DMS79 (cell line): Measurements from ENCODE around the gene DIAPH2.

Experiments used
- DNase-seq: peaks from one replicate; lab custom pipeline; 2025; lab: John Stamatoyannopoulos, UW

Gene DIAPH2

DNA sequence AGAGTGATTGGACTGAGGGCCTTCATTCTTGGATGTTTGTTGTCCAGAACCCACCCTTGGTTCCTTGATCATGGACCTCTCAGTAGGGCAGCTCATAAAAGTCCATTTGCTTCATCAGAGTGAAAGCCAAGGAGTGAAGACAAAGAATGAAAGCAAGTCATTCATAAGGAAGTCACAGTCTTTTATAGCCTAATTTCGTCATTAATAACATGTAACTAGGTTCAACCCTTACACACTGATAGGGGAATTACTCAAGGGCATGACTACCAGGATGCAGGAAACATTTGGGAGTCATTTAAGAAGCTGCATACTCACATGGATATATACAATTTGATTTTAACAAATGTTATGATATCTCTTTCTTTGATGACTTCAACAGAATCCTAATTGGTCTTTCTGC, 294.3 kb downstream of the DIAPH2 start:
- no peak for DNase-seq

DNA sequence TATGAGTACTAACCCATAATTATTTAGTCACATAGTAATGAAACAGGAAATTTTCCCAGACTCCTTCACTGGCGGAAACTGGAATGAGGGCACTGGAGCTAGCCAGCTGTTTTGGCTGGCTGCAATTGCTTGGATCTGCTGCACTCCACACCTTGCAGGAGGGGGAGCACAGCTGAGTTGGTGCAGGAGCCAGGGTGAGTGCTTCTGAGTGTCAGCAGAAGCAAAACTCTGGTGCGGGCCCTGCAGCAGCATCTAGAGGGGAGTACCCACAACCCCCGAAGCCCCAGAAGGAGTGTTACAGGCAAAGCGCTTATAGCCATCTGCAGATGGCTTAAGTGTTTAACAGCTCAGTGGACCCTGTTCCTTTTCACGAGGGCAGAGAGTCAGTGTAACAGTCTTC, 295.1 kb downstream of the DIAPH2 start:
- DNase-seq: no peak

DNA sequence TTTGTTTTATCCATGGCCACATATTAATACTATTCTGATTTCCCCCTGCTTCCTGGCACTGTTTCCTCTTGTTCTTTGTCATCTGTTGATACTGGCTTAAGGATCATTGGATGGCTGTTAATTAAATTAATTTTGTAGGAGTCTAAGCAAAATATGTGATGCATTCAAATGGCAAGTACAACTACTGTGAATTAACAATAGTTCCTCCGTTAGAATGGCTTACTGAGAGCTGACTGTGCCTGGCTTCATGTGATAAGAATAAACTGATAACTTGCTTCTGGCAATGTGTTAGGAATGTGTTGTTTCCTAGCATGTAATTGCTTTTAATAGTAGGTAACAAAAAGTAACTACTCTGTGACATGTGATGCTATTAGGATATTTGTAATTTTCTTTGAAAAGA, 297.5 kb downstream of the DIAPH2 start:
- no peak for DNase-seq

DNA sequence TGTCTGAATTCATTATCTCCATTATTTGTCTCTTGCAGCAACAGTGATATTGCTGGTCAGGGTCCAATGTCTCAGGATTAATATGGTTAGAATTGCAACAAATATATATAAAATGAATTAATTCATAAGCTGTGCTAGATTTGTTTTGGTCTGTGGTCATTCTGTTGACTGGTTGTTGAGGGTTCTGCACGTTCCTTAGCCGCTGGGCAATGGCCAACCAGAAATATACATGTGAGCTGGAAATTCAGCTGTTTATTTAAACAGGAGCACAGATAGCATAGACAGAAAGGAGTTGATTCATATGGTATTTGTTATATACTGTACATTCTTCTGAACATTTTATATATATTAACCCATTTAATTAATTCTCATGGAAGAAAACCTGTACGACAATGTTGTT, 299.9 kb downstream of the DIAPH2 start:
- DNase-seq: no peak

DNA sequence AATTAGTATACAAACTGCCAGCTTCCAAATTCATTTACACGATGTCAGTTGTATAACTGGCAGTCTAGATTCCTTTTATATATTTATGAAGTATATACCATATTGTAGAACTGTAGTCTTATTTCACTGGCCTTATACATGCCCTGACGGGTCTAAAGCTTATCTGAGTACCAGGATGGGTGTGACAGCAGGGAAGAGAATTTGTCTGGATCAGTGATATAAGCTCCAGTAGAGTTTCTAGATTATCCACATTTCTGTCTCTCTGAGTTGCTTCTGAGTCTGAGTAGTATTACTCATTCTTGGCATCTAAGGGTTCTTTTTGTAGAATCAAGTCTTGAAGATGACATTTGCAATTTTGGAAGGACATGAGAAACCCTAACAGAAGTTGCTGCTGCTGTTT, 300.4 kb downstream of the DIAPH2 start:
- DNase-seq: no peak

DNA sequence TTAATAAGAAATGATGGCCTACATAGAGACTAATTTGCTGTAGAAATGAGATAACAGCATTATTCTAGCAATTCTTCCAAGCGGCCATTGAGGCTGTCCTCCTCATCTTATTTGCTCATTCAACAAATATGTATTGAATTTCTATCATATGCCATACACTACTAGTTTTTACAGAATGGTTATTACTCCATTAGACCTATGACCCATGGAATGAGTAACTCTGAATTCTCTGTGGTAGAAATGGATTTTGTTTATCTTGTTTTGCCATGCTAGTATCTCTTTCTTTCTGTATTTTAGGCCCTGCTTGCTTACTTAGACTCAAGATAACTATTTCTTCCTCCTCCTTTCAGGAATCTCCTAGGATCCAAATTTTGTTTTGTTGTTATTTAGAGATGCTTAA, 302.6 kb downstream of the DIAPH2 start:
- no peak for DNase-seq

DNA sequence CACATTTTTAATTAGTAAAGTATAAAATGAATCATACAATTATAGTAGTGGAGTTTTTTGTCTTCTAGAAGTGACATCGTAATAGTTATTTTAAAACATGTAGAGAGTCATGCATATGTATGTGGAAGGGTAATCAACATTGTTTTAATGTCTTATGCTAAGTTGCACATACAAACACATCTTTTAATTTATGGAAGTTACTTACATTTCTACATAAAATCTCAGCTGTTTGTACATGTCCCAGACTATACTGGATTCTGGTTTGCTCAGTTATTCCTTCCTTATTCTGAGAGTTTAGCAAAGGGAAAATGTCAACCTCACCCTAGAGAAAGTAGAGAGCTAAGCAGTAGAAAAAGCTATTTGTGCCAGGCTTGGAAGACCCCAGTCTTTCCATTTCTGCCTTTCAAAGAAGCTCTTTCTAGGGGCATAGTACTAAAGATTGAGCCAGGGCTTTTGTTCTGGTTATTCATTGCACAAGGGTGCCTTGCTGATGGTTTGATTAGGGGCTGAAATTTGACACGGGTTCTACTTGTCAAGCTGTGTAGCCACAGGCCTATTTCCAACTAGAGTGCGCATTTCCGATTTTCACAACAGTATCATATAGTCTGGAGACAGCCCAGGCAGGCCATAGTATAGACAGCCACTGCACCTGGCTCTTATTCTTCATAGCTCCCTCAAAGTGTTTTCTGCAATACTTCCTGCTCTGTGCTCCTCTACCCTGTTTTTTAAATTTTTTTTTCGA, 305.4 kb downstream of the DIAPH2 start:
- no peak for DNase-seq

DNA sequence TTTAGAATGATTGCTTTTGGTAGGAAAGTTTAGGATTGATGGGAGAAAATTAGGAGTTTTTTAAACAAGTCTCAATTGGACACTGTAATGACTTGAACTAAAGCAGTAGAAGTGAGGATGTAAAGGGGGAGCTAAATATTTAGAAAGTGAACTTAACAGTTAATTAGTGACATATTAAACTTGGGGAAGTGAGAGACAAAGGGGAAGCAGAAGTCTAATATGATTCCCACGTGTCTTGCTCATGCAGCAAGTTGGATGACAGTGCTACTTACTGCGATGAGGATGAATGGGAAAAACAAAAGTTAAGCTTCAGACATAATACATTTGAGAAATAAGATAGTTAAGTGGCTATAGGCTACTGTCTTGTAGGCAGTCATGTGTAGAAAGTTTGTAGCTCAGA, 309.5 kb downstream of the DIAPH2 start:
- DNase-seq: no peak

DNA sequence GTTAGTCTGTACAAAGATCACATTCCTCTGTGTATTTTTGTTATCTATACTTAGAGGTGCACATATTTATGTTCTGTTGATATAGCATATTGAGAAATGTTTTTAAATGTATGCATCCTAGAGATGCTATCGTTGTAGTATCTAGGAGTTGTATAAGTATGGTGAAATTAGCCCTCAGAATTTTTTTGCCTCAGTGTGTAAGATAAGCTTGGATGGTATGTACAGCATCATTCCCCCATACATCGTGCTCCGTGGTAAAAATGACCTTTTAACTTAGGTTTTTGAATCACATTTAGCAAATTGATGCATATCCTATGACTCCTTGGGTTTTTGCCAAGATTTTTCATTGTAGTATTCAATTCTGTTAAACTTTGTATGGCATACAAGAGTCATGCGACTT, 312.6 kb downstream of the DIAPH2 start:
- DNase-seq: no peak

DNA sequence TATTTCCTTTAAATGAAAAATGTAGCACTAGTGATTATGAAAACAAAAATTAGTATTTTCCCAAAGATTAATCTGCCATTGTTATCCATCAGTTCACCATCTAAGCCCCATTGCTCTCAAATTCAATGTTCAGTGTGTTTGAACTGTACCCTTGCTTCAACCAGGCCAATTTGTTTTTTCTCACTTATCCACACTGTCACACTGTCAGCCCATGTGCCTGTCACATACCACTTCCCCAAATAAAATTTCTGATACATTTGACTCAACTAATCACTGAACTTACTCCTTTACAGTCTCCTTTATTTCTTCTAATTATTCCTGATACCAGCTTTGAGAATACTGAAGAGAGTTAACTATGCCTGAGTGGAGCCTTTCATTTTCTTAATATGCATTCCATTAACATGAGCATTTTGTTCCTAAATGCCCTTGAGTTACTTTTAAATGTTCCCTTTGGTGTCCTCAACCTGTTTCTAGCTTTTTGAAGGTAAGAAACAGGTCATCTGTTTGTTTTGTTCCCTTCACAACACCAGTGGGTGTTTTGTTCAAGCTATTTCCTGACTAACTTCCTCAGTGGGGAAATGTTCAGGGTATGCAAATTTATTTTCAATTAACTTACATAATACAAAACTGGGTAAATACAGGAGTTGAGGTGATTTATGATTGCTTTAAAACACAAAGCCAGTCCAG, 316.2 kb downstream of the DIAPH2 start:
- DNase-seq: no peak

DNA sequence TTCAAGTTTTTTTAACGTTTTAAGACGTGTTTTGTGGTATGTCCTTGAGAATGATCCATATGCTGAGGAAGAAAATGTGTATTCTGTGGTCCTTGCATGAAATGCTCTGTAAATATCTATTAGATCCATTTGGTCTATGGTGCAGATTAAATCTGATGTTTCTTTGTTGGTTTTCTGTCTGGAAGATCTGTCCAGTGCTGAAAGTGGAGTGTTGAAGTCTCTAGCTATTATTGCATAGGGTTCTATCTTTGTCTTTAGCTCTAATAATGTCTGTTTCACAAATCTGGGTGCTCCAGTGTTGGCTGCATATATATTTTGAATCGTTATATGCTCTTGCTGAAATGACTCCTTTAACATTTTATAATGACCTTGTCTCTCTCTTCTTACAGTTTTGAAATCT, 321.5 kb downstream of the DIAPH2 start:
- no peak for DNase-seq

DNA sequence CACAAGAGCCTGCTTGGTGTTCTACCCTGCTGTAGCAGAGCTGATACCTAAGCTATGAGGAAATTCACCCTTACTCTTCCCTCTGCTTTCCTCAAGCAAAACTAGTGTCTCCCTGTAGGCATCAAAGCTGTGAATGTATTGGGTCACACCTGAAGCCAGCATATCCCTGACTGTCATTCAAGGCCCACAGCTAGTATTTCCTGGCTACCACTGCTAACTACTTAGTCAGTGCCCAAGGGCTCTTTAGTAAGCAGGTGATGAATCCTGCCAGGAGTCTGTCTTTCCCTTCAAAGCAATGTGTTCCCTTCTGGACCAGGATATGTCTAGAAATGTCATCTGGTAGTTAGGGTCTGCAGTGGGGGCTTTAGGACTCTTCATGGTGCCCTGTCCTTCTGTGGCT, 324.7 kb downstream of the DIAPH2 start:
- no peak for DNase-seq

DNA sequence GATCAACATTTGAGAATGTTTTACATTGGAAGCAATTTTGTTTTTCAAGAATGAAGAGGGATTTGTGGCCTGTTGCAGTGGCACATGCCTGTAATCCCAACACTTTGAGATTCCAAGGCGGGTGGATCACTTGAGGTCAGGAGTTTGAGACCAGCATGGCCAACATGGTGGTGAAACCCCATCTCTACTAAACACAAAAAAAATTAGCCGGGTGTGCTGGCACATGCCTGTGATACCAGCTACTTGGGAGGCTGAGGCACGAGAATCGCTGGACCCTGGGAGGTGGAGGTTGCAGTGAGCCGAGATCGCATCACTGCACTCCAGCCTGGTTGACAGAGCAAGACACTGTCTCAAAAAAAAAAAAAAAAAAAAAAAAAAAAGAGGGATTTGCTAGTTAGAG, 326.9 kb downstream of the DIAPH2 start:
- no peak for DNase-seq

DNA sequence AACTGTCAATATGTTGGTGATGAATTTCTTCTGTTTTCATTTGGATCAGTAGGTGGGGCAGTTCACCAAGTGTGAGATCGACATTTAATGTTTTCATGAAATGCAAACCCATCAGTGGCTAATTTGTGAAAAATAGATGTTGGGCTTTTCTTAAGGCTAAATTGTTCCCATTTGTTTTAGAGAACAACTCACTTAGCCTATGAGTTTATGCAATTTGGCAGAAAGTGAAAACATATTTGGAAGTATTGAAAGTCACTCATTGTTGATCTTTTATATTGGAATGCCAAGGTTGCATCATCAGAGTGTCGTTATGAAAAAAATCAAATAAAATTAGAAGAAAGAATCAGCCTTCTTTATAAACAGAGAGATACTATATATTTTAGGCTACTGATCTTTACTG, 331.5 kb downstream of the DIAPH2 start:
- DNase-seq: no peak

DNA sequence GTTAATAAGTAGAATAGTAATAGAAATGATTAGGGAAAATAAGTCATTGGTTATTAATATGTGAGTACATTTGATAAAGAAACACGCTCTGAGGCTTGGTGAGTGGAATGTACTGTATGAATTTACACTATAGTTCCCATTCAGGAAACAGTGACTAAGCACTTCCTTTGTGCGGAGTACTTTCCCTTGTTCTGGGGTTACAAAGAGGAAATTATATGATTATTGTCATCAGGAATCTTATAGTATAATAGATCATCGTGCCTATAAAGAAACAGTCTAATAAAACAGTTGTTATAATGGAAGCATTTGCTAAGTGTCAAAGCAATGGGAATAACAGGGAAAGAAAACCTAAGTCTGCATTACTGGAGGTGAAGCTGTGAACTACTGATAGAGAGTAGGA, 337.0 kb downstream of the DIAPH2 start:
- DNase-seq: no peak

DNA sequence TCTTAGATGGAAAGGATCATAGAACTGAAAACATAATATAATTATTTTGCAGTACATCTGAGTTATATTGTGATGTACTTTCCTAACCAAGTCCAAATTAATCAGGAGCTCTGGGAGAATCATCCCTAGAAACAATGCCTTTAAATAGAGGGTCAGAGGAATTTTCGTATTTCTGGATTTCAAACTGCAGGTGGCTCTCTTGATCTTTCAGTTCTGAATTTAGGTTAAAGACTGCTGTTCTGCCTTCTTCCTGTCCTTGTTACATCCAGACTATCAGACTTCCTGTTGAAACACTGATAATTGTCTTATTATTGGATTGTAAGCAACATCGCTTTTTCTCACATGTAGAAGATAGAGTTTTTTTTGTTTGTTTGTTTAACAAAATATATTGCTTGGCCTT, 341.8 kb downstream of the DIAPH2 start:
- no peak for DNase-seq

DNA sequence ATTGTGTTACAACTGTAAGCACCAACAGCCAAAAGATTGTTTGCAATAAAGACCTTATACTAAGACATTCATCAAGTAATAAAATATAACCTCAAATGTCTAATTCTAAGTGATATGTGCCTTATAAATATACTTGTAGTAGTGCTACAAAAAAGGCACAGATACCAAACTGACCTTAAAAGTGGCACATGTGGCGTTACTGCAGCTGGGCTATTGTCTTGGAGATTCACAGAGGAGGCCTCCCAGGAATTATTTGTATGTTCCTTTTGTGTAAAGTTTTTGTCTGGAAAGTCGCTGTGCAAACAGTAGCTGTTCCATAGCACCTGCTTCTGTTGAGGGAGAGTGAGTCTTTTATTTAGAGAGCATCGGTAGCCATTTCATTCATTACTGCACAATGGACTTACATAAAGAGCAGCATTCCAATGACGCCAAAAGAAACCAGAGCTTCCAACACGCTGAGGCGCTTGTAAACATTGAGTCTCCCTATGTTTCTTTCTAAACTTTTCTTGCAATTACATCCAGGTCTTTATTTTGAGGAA, 342.8 kb downstream of the DIAPH2 start:
- no peak for DNase-seq

DNA sequence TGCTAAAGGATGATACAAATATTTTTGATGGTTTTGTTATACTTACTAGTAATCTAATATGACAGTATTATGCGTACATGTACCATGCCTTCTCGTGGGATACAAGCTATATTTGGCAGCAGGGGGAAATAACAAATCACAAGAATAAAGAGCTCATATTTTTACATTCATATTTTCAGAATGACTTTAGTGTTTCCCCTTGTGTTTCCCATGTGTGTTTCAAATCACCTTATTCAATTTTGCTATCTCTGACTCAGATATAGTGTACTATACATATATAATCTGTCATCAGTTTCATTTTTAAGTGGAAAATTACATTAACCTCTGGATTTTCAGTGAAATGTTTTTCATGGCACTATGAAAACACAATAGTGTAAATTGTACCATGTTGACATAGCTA, 345.8 kb downstream of the DIAPH2 start:
- DNase-seq: no peak

DNA sequence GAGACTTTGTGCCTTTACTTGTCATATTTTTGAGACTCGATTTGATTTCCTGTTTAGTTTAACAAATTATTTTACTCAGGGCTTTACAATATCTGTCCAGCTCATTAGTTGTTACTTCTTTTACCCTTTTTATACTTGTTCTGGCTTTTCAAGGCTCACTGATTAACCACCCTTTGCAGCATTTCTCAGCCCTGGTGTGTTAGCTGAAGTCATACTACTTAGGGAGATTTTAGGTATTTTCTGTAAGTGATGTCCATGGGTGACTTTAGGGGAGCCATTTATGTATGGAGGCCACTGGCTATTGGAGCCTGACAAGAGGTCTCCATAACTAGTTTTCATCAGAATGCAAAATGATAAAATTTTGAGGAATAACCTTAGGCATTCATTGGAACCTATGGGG, 346.3 kb downstream of the DIAPH2 start:
- no peak for DNase-seq

DNA sequence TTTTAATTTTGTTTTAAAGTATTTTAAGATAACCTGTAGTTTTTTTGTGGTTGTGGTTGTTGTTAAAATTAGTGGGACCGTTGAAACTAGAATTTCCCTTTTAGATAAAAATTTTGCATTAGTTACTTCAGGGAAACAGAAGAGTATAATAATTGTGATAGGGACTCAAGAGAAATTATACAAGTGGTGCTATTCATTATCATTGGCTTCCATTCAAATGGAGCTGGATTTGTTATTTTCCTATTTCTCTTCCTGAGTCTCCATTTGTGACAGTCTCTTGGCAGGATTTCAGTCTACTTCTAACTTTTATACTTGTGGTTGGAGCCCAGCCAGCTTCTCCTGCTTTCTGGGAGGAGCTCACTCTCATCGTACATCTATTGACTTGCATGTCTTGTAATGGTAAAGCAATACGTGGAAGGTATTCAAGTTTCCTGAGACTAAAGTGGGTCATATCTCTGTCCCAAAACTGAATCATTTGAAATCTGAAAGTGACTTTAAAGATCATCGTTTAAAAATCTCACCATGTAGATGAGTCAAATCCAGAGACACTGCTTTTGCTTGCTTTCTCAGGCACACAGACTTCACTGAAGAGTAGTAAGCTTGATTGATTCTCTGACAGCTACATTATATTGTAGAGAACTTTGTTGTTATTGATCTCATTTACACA, 354.9 kb downstream of the DIAPH2 start:
- DNase-seq: no peak

DNA sequence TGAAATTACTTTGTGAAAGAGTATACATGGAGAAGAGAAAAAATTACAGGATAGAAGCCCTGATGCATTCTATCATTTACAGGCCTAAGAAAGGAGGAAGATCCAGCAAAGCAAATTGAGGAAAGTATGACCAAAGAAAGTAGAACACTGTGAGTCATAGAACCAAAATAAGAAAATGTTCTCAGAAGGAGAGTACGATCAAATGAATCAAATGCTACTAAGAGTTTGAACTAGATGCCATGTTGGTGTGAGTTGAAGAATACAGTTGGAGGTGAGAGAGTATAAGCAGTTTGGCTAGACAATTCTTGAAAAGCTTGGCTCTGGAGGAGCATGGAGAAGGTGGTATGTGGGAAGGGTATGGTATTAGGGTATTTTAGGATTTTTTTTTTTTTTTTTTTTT, 360.8 kb downstream of the DIAPH2 start:
- no peak for DNase-seq

DNA sequence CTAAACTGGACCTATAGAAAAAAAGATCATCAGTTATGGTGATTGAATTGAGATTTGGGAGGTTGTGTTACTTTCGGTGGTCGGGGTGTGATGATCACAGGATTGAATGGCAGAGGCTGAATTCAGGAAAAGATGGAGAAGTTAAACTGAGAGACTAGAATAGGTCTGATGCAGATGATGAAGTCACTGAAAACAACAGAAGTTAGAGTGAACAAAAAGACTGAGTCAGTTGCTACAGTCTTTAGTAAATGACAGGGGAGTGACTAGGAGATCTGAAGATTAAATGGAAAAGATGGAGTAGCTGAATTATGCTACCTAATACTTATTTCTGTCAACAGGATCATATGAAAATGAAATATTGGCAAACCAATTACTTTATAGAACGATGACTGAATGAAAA, 362.2 kb downstream of the DIAPH2 start:
- DNase-seq: no peak

DNA sequence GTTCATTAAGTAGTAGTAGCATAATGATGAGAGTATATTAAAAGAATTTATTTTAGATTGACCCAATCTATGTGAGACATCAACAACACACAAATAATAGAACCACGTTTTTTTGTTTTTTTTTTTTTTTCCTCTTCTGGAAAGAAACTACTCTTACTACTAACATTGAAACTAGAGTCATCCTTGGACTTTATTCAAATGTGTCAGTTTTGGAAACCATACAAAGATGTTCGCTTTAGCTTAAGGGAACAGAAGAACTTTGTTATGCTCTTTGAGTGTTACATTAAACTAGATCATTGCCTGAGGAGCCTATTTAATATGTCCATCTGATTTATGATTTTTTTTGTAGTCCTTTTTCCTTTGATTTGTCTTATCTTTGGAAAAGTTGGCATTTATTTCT, 365.8 kb downstream of the DIAPH2 start:
- no peak for DNase-seq
